ENCODE results near the gene OCIAD2.

Gene OCIAD2

GRCh38 chr4:48906206-48907173, at the start of gene OCIAD2:
TSS of gene OCIAD2 (minus strand) at chr4:48906774. CDS start at chr4:48904549, 2,225 bp downstream.
- DNase-seq: peak; percentile 42 to 45
- no peak for TF ChIP-seq GATA1 (IDR thresholded peaks at IDR 0.05; ENCODE audit: low read depth, low read length)
- TF ChIP-seq POLR2A (IDR thresholded peaks at IDR 0.05; ENCODE audit: low read length): peak; percentile 49

DNA sequence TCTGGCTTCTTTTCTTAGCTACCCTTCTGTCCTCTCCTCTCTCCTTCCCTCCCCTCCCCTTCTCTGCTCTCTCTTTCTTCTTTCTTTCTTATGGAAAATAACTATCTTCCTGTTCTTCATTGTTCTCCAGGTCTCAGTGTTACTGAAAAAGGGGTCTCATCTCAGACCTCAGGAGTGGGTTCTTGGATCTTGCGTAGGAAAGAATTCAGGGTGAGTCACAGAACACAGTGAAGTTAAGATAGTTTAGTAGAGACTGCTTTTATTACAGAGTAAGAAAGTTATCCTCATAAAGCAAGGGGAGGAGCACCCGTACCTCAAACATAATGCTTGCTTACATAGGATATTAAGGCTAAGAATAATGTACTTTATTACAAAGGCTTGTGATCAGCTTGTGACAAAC, 47.7 kb upstream of the OCIAD2 start:
- no peak for DNase-seq
- TF ChIP-seq POLR2A (IDR thresholded peaks at IDR 0.05; ENCODE audit: low read length): no peak
- TF ChIP-seq GATA1 (IDR thresholded peaks at IDR 0.05; ENCODE audit: low read depth, low read length): no peak

- no peak for TF ChIP-seq GATA1 (IDR thresholded peaks at IDR 0.05; ENCODE audit: low read depth, low read length)
- DNase-seq: no peak
These were observed 43.1 kb upstream of the OCIAD2 start for GRCh38 chr4:48949518-48950219.

DNA sequence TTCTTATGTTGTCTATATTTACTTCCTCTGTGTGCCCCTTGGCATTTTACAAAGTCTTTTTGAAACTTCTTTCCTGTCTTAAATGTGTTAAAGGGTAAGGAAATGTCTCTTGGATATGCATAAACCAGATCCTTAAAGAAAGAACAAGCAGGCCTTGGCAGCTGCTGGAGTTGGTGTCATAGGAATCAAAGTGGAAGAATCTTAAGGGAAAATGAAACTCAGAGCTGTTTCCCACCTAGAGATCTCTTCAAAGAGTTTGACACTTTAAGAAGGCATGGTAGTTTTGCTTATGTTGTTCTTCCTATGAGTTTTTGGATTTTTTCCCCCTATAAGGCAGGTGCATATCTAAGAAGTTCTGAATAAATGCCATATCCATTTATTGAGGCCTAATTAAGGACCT, 42.5 kb upstream of the OCIAD2 start:
- DNase-seq: no peak
- TF ChIP-seq POLR2A (IDR thresholded peaks at IDR 0.05; ENCODE audit: low read length) (no peak), GATA1 (IDR thresholded peaks at IDR 0.05; ENCODE audit: low read depth, low read length) (no peak)

DNA sequence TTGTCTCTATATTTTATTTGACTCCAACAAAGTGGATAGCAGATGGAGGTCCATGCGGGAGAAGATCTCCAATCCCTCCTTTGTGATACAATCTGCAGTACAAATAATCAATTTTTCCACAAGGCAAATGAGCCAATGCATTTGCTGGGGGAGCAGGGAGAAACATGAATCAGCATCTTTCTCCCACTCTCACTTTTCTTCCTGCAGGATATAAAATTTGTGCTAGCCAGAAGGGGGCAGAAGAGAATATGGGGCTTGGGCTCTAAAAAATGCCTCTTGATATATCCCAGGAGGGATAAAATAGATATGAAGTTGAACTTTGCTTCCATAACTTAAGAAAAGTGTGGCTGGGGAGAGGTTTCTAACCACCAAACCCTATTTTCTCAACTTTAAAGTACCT, 41.2 kb upstream of the OCIAD2 start:
- no peak for DNase-seq

GRCh38 chr4:48945981-48946380, 39.4 kb upstream of the OCIAD2 start:
- no peak for TF ChIP-seq GATA1 (IDR thresholded peaks at IDR 0.05; ENCODE audit: low read depth, low read length)
- no peak for TF ChIP-seq POLR2A (IDR thresholded peaks at IDR 0.05; ENCODE audit: low read length)

More for the DNA sequence above, 41.2 kb upstream of the OCIAD2 start:
- TF ChIP-seq POLR2A (IDR thresholded peaks at IDR 0.05; ENCODE audit: low read length) (no peak), GATA1 (IDR thresholded peaks at IDR 0.05; ENCODE audit: low read depth, low read length) (no peak)

DNA sequence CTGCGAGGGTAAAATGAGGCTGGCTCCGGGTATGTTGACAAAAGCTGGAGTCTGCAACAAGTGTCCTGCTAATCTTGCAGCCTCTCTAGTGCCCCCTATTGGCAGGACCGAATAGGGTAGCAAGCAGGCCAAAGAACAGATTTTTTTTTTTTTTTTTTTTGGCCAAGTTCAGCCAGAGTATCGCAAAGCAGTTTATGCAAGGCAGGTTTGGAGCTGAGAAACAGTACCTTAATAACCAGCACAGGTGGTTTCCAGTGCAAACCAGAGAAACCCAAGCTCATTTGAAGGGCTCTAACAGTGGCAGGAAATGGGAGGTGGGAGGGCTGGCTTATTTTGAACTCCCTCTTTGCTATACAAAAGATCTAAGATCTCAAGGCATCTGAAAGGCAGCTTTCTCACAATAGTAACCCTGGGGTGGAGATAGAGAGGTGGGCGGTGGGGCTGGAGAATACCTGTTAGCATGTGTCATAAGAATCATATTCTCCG, 38.2 kb upstream of the OCIAD2 start:
- peak; percentile 59 to 71 for DNase-seq
- TF ChIP-seq POLR2A (IDR thresholded peaks at IDR 0.05; ENCODE audit: low read length) (no peak), GATA1 (IDR thresholded peaks at IDR 0.05; ENCODE audit: low read depth, low read length) (no peak)

More at GRCh38 chr4:48945981-48946380, 39.4 kb upstream of the OCIAD2 start:
- DNase-seq: no peak

- DNase-seq: no peak
- TF ChIP-seq GATA1 (IDR thresholded peaks at IDR 0.05; ENCODE audit: low read depth, low read length) (no peak), POLR2A (IDR thresholded peaks at IDR 0.05; ENCODE audit: low read length) (no peak)
These were observed 37.7 kb upstream of the OCIAD2 start for GRCh38 chr4:48944252-48944651.

DNA sequence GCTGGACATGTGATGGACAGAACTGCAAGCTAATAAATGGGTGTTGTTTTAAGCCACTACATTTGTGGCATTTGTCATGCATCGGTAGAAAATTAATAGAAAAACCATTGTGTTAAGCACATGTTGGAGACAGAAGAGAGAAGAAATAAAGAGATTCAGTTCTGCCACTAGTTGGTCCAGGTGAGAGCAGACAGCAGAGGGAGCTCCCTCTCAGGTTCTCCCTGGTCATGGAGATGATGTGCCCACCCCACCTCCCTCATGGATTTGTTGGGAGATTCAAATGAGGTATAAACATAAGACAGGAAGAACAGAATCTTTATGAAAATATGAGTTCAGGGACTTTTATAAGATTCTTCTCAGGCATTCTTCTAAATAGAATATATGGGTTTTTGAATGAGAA, 36.8 kb upstream of the OCIAD2 start:
- DNase-seq: no peak
- TF ChIP-seq POLR2A (IDR thresholded peaks at IDR 0.05; ENCODE audit: low read length): no peak
- TF ChIP-seq GATA1 (IDR thresholded peaks at IDR 0.05; ENCODE audit: low read depth, low read length): no peak

DNA sequence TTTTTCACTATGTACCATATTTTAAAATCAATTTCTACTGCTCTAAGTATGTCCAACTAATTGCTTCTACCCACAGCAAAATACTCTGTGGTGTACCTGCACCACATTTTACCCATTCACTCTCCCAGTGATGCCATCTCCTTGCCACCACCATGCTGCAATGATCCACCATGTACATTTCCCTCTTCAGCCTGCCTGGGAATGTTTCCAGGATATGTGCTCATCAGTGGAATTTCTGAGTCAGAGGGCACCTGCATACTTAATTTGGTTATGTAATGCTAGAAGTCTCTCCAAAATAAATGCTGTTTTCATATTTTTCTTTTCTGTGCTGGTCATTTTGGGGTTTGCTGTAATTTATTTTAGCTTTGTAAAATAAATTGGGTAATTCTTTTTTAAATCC, 33.2 kb upstream of the OCIAD2 start:
- no peak for DNase-seq
- TF ChIP-seq GATA1 (IDR thresholded peaks at IDR 0.05; ENCODE audit: low read depth, low read length): no peak
- no peak for TF ChIP-seq POLR2A (IDR thresholded peaks at IDR 0.05; ENCODE audit: low read length)

DNA sequence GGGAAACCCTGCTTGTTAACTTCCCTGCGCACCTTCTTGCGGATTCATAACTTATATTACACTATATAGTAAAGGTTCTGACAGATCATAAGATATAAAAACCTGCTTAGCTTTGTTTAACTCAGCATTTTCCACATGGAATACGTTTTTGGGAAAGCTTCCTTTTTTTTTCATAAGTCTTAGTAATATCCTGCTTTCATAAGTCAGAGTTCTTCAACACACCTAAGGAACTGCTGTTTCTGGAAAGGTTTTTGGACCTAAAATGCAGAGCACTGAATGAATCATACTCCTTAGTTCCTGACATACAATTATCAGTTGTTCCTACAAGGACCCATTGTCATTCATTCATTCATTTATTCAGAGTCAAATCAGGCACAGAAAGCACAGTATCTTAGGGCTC, 32.3 kb upstream of the OCIAD2 start:
- no peak for DNase-seq
- TF ChIP-seq GATA1 (IDR thresholded peaks at IDR 0.05; ENCODE audit: low read depth, low read length) (no peak), POLR2A (IDR thresholded peaks at IDR 0.05; ENCODE audit: low read length) (no peak)

- no peak for TF ChIP-seq GATA1 (IDR thresholded peaks at IDR 0.05; ENCODE audit: low read depth, low read length)
- TF ChIP-seq POLR2A (IDR thresholded peaks at IDR 0.05; ENCODE audit: low read length): no peak
- no peak for DNase-seq
These were observed 30.5 kb upstream of the OCIAD2 start for GRCh38 chr4:48937033-48937432.

- no peak for DNase-seq
- no peak for TF ChIP-seq GATA1 (IDR thresholded peaks at IDR 0.05; ENCODE audit: low read depth, low read length)
These were observed 24.9 kb upstream of the OCIAD2 start for GRCh38 chr4:48931459-48931858.

DNA sequence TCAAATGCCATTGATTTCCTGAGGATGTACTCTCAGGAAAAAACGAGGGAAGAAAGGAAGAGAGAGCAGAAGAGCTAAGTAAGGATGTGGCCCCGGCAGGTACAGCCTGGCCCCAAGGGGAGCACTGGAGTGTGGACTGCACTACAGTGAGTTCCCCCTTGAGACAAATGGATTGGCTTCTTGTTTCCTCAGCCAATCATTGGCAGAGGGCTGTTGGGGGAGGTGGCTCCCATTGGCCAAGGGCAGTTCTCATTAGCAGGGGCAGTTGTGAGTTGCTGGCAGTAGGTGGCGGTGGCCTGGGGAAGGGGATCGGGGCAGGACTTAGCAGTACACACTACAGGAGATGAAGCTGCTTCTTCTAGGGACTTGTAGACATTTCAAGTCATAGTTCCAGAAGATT, 24.1 kb upstream of the OCIAD2 start:
- TF ChIP-seq GATA1 (IDR thresholded peaks at IDR 0.05; ENCODE audit: low read depth, low read length): no peak
- TF ChIP-seq POLR2A (IDR thresholded peaks at IDR 0.05; ENCODE audit: low read length): no peak
- no peak for DNase-seq

Measured in erythroblast (primary cell).